ENCODE data around the gene SLC6A12.

DNA sequence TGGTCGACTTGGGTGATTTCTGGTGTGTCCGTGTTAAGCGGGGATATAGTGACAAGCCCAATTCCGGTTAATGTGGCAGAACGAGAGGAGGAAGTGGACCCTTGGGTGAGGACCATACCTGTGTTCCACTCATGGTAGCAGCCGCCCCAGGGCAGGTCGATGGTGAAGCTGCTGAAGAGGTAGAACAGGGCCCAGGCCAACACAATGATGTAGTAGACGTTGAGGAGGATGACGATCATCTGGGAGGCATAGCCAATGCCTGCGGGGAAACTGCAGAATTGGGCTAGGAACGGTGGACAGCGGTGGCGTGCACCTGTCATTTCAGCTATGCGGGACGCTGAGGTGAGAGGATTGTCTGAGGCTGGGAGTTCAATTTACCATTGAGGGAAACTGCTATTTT, 28.5 kb upstream of the SLC6A12 start:
- TF ChIP-seq CTCF (IDR thresholded peaks at IDR 0.05) (no peak), POLR2A (IDR thresholded peaks at IDR 0.05) (no peak)

Measured in Peyer's patch (tissue), 4 donors.